Activated T-cell treated with anti-CD3 and anti-CD28 coated beads, Interleukin-2, amount 50 U/mL, for 4 hours (primary cell): ENCODE data around the gene FRMPD4. TPM values are rescaled to one million over a fixed set of nuclear protein-coding genes. Genes with fewer than 3 reads are reported as not detected.

Source experiments
- ATAC-seq, 2 donors: fragments of 200-7000 bp; cut with Tn5 transposase; one replicate each; pipeline ENCODE4 v1.10.0; 2021
- DNase-seq: peaks from one replicate; pipeline ENCODE4 v3.0.0-alpha.2; 2020
- H3K27me3 Mint-ChIP-seq: one replicate; pipeline ENCODE4 v1.8.0; 2021; ENCODE audit warnings: low read depth, mixed read lengths
- H3K36me3 Mint-ChIP-seq: one replicate; pipeline ENCODE4 v1.8.0; 2022; ENCODE audit warnings: mixed read lengths; ENCODE audit not compliant: insufficient read depth
- H3K4me1 Mint-ChIP-seq: one replicate; pipeline ENCODE4 v1.8.0; 2021; ENCODE audit warnings: low read depth, mixed read lengths
- H3K4me3 Mint-ChIP-seq: one replicate; pipeline ENCODE4 v1.8.0; 2021; ENCODE audit warnings: mild to moderate bottlenecking, moderate library complexity, mixed read lengths
- H3K9me3 Mint-ChIP-seq: one replicate; pipeline ENCODE4 v1.8.0; 2021; ENCODE audit warnings: mixed read lengths
- total RNA-seq, 3 donors: library from RNA; stranded (reverse); gene quantifications; one replicate each; pipeline ENCODE4 v1.2.1, GENCODE V29; 2021

FRMPD4 gene
- total RNA-seq, 3 donors from 2014 or later: not detected

DNA sequence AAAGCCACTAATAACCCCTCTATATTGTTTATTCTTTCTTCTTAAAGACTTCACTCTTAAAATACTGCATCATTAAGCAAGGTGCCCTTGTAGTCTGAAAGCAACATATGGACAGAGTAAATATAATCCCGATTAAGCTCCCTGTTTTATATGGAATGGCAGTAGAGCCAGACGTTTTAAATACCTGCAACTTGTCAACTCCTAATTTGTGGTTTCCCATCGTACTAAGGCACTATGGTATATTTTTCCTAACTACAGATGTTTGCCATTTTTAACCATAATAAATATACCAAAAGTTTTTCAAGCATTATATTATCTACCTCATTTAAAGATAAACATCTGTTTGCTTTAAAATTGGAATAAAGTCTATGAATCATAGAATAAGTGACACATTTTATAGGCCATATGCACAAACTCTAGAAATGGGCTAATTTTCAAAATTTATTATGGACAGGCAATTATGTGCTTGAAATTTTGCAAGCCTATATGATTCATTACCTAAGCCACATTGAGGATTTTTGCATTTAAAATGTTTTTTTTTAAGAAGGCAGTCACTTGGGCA, 194.6 kb downstream of the FRMPD4 start:
- Mint-ChIP-seq H3K27me3 (peaks cover 3% of the 10 kb centered on the region), H3K4me3 (no peak overlapping the region), H3K9me3 (no peaks in the 10 kb centered on the region), H3K4me1 (no peaks in the 10 kb centered on the region), H3K36me3 (no peaks in the 10 kb centered on the region)
- ATAC-seq: no peak
- DNase-seq: no peak

DNA sequence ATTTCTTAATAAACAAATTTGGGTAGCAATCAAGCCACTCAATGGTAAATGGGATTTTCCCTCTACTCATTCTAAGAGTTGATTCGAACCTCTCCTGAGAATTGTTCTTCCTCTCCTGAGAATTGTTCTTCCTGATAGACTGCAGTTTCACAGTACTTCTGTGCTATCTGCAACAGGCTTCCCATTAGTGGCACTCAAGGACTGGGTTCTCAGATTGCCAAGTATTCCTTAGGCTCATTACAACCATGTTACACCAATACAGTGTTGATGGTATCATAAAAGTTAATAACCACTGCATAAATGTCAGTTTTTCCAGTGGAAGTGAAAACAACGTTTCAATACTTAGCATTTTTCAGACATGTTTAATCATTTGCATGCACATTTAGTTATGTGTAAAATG, 201.6 kb downstream of the FRMPD4 start:
- Mint-ChIP-seq H3K9me3 (no peaks in the 10 kb centered on the region), H3K4me3 (no peak overlapping the region), H3K4me1 (no peaks in the 10 kb centered on the region), H3K36me3 (no peaks in the 10 kb centered on the region), H3K27me3 (no peaks in the 10 kb centered on the region)
- ATAC-seq: no peak
- no peak for DNase-seq

DNA sequence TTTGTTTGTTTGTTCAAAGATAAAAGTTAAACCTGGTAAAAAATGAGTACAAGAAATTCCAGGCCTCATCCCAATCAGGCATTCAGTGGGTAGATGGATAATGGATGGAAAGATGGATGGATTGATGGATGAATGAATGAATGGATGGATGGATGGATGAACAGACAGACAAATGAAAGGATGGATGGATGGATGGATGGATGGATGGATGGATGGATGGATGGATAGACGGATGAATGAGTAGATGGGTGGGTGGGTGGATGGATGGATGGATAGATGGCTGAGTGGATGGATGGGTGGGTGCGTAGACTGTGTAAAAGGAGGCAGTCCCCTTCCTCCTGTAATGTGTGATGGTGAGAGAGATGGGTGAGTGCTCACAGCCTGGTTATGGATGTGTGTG, 206.7 kb downstream of the FRMPD4 start:
- DNase-seq: no peak
- H3K27me3 Mint-ChIP-seq: no peaks in the 10 kb centered on the region
- no peak for ATAC-seq
- no peak overlapping the region for H3K4me3 Mint-ChIP-seq
- no peaks in the 10 kb centered on the region for H3K9me3 Mint-ChIP-seq
- H3K4me1 Mint-ChIP-seq: no peaks in the 10 kb centered on the region
- H3K36me3 Mint-ChIP-seq: no peaks in the 10 kb centered on the region

DNA sequence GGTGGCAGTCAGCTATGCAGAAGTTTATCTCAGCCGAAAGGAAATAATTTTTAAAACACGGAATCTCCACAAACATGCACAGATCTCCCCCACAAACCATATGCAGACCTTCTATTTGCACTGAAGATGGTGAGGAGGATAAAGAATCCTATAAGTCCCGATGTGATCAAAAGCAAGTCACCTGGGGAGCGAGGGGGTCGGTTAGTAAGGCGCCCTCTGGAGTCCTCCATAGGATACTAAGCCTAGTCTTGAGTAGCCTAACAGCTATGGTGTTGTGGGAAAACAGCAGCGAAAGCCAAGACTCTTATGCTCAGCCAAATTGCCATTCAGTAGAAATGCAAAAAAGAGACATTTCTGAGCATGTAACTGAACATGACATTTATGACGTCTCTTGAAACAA, 210.9 kb downstream of the FRMPD4 start:
- ATAC-seq: no peak
- H3K36me3 Mint-ChIP-seq: no peaks in the 10 kb centered on the region
- H3K4me1 Mint-ChIP-seq: no peaks in the 10 kb centered on the region
- no peaks in the 10 kb centered on the region for H3K9me3 Mint-ChIP-seq
- H3K4me3 Mint-ChIP-seq: no peak overlapping the region
- no peaks in the 10 kb centered on the region for H3K27me3 Mint-ChIP-seq
- no peak for DNase-seq

DNA sequence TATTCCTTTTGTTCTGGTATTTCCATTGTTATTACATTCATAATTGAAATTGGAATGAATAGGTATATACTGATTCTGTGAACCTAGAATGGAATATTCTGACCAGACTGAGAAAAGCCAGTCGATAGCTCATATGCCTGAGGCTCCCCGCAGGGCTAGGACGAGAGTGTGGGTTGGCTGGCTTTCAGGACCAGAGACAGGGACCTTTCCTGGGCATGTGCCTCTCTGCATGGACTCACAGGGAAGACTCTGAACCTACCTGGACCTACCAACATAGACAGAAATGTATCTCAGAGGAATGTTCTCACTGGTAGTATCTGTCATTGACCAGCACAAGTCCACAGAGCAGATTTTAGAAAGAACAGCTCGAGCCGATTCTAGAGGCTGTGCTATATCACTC, 214.6 kb downstream of the FRMPD4 start:
- no peaks in the 10 kb centered on the region for H3K9me3 Mint-ChIP-seq
- ATAC-seq: no peak
- no peaks in the 10 kb centered on the region for H3K27me3 Mint-ChIP-seq
- H3K36me3 Mint-ChIP-seq: no peaks in the 10 kb centered on the region
- DNase-seq: no peak
- no peaks in the 10 kb centered on the region for H3K4me1 Mint-ChIP-seq
- H3K4me3 Mint-ChIP-seq: no peak overlapping the region

DNA sequence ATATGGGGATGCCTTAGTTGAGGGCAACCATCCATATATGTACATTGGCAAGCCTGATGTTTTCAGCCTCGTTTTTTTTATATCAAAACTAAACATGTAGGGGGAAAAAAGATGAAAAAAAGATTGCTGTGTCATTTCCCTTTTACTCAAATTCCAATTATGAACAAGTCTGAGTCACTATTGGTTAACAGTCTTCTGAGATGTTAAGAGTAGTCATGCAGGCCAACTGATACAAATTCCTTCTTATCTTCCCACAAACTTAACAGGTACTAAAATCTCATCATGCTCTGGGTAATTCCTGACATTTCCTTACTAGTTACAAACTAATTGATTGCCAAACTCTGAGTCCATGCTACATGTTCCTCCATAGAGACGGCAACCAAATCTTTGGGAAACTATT, 222.1 kb downstream of the FRMPD4 start:
- H3K4me3 Mint-ChIP-seq: no peak overlapping the region
- DNase-seq (no peak), ATAC-seq (no peak)
- no peaks in the 10 kb centered on the region for H3K27me3 Mint-ChIP-seq
- no peaks in the 10 kb centered on the region for H3K9me3 Mint-ChIP-seq
- H3K36me3 Mint-ChIP-seq: no peaks in the 10 kb centered on the region
- no peaks in the 10 kb centered on the region for H3K4me1 Mint-ChIP-seq

DNA sequence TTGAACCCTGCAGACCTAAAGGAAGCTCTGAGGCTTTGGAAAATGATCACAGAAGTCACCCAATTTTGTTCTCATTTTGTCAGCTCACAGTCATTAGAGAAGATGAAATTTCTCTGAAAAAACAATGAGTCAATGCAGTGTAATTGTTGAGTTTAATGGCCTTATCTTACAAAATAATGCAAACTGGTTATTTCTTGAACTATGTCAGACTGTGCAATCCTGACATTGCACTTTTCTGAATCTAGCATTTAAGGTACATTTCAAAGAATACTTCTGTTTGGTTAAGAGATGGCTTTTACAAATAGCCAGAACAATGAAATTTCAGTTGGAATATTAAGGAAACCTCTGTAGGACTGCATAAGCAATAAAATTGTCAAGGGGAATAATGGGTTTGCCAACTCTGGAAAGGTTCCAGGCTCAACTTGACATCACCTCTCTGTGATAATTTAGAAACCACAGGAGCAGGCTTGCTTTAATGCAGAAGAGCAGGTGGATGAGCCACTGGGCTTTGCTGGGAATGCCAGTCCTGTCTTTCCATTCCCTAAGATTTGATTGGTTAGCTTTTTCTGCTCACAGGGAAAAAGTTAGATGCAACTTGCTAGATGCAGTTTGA, 222.8 kb downstream of the FRMPD4 start:
- no peaks in the 10 kb centered on the region for H3K27me3 Mint-ChIP-seq
- no peak overlapping the region for H3K4me3 Mint-ChIP-seq
- ATAC-seq (no peak), DNase-seq (no peak)
- H3K36me3 Mint-ChIP-seq: no peaks in the 10 kb centered on the region
- H3K9me3 Mint-ChIP-seq: no peaks in the 10 kb centered on the region
- no peaks in the 10 kb centered on the region for H3K4me1 Mint-ChIP-seq

DNA sequence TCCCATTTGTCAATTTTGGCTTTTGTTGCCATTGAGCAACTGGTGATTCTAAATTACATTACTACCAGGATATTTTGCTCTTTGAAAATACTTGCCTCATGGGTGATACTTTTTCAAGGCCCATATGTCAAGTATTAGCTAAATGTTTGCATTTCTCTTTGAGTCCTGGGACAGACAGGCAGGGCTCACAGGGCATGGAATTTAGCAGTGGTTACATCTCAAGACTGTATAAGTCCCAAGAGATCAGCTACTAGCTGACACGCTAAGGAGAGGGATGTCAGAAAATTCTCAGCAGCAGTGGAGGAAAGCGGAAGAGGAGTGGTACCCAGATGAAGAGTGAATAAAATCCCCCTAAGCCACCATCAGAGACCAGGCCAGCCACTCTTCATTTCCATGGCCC, 224.9 kb downstream of the FRMPD4 start:
- no peaks in the 10 kb centered on the region for H3K36me3 Mint-ChIP-seq
- H3K9me3 Mint-ChIP-seq: no peaks in the 10 kb centered on the region
- no peak overlapping the region for H3K4me3 Mint-ChIP-seq
- no peak for DNase-seq
- no peak for ATAC-seq
- no peaks in the 10 kb centered on the region for H3K4me1 Mint-ChIP-seq
- H3K27me3 Mint-ChIP-seq: no peaks in the 10 kb centered on the region

DNA sequence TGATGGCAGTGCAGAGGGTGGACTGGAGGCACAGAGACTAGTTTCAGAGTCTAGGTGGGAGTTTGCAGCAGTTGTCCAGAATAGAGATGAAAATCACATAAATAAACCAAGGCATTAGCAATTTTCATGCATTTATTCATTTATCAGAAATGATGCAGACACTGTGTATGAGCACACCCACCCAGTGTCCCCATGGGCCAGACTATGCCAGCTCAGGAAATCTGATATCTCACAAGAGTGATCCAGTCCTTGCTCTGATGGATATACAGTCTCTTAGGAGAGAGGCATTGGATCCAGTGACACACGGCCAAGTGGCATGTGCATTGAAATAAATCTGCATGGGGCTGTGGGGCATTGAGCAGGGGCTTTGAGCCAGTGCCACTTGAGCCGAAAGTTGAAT, 228.2 kb downstream of the FRMPD4 start:
- Mint-ChIP-seq H3K4me3 (no peak overlapping the region), H3K9me3 (no peaks in the 10 kb centered on the region), H3K4me1 (no peaks in the 10 kb centered on the region), H3K27me3 (no peaks in the 10 kb centered on the region), H3K36me3 (no peaks in the 10 kb centered on the region)
- no peak for DNase-seq
- ATAC-seq: no peak

DNA sequence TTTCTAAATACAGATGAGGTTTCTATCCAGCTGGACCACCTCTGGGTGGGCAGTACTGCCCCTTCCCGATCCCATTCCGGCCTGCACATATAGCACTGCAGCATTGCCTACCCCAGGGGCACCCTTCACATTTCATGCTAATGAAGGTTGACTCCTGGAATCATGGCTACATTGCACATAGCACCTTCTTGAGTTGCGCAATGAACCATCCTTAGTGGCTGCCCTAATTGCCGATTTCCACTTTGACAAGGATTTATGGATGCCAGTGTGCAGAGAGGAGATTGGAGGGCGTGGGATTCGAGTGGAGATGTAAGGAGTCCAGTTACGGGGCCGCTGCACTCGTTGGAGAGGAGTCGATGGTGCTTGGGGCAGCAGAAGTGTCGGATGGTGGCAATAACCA, 229.0 kb downstream of the FRMPD4 start:
- H3K4me1 Mint-ChIP-seq: no peaks in the 10 kb centered on the region

DNA sequence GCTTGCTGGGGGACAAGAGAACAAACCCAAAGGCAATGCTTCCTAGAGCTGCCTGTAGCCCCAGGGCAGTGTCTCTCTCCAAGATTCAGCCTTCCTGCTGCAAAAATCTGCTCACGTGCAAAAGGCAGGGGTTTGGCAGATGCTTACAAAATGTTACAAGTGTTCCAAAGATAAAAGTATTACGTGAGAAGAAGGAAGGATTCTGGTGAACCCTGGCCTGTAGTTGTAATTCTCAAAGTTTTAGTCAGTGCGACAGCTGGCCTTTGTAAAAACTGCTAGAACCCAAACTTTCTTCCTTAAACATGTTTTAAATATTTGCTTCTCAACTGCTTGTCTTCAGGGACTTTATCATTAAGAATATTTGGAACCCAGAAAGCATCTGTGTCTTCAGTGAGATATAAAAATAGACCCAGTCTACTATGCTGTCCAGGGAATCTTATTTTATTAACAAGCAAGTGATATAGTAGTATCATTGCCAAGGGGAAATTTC, 232.3 kb downstream of the FRMPD4 start:
- DNase-seq: no peak
- Mint-ChIP-seq H3K9me3 (no peaks in the 10 kb centered on the region), H3K36me3 (no peaks in the 10 kb centered on the region)

More for the DNA sequence above, 229.0 kb downstream of the FRMPD4 start:
- DNase-seq (no peak), ATAC-seq (no peak)
- no peaks in the 10 kb centered on the region for H3K27me3 Mint-ChIP-seq
- no peak overlapping the region for H3K4me3 Mint-ChIP-seq
- H3K9me3 Mint-ChIP-seq: no peaks in the 10 kb centered on the region
- no peaks in the 10 kb centered on the region for H3K36me3 Mint-ChIP-seq

DNA sequence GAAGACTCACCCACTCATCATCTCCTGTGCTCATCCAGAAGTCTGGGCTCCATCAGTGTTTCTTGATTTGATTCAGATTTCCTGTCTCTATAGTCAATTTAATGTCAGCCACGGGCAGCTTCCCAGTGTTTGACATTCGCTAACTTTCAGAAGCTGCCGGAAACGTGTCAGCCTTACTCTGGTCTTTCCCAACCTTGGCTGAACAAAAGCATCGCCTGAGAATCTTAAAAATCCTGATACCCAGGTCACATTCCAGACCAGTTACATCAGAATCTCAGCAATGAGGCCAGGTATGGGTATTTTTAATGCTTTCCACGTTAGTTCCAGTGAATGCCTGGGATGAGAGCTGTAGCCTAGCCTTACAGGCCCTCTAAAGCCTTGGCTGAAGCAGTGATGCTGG, 233.8 kb downstream of the FRMPD4 start:
- Mint-ChIP-seq H3K9me3 (no peaks in the 10 kb centered on the region), H3K4me3 (no peak overlapping the region), H3K4me1 (no peaks in the 10 kb centered on the region), H3K27me3 (no peaks in the 10 kb centered on the region), H3K36me3 (no peaks in the 10 kb centered on the region)
- DNase-seq (no peak), ATAC-seq (no peak)

More for the DNA sequence above, 232.3 kb downstream of the FRMPD4 start:
- no peak overlapping the region for H3K4me3 Mint-ChIP-seq
- no peaks in the 10 kb centered on the region for H3K4me1 Mint-ChIP-seq
- no peak for ATAC-seq
- no peaks in the 10 kb centered on the region for H3K27me3 Mint-ChIP-seq

DNA sequence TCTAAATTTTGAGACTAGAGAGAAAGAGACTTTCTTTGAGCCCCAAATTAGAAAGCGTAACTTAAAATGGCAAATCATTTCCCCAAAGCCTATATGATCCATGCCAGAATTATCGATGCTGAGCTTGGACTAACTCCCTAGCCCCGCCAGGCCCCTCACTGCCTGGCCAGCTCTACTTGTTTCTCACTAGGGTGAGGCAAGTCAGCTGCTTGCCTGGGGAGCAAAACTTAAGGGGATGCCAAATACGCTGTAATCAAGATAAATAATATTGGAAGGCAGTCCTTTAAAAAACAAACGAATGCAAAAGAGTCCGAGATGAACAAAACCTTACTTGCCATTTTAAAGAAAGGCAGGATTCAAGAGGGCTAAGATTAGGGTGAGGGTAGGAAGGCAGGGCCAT, 236.0 kb downstream of the FRMPD4 start:
- Mint-ChIP-seq H3K36me3 (no peaks in the 10 kb centered on the region), H3K4me3 (no peak overlapping the region), H3K4me1 (no peaks in the 10 kb centered on the region), H3K9me3 (no peaks in the 10 kb centered on the region), H3K27me3 (no peaks in the 10 kb centered on the region)
- no peak for ATAC-seq
- DNase-seq: no peak

DNA sequence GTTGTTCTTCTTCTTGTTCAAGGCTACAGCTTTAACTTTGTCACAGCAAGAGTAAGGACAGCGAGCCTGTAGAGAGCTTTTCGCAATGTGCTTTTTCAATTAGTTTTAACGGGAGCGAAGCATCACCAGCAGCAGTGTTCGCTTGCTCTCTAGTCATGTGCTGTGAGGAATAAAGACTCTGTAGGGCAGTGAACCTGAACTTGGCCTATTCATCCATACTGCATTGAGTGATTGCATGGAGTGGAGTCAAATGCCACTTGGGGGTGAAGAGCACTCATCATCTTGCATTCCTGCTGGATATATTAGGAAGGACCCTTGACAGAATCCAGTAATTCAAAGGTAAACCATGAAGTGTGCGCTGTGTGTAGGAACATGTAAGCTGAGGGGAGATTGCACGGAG, 240.0 kb downstream of the FRMPD4 start:
- Mint-ChIP-seq H3K4me3 (no peak overlapping the region), H3K36me3 (no peaks in the 10 kb centered on the region), H3K9me3 (no peaks in the 10 kb centered on the region), H3K27me3 (peaks cover 3% of the 10 kb centered on the region), H3K4me1 (no peaks in the 10 kb centered on the region)
- ATAC-seq (no peak), DNase-seq (no peak)

DNA sequence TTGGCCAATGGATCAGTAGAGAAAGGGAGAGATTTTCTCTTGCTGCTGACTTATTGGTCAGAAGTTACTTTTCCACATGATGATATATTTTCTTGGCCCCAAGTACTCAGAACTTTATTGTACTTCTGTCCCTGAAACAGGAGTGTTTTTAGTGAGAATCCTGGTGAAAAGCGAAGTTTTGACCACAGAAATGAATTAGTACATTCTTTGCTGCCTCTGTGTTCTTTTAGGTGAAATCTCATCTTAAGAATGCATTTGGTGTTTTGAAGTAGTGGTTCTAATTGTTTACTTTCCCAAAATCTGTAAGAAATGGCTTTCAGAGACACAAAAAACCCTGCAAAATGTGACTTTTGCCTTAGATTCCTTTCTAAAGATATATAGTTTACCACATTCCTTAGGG, 240.4 kb downstream of the FRMPD4 start:
- ATAC-seq (no peak), DNase-seq (no peak)
- Mint-ChIP-seq H3K4me1 (no peaks in the 10 kb centered on the region), H3K4me3 (no peak overlapping the region), H3K27me3 (peaks cover 3% of the 10 kb centered on the region), H3K9me3 (no peaks in the 10 kb centered on the region), H3K36me3 (no peaks in the 10 kb centered on the region)
